ENCODE measurements around the gene FCN3. TPM values are rescaled to one million over a fixed set of nuclear protein-coding genes. Genes with fewer than 3 reads are reported as not detected.

Gene FCN3
- total and polyA plus RNA-seq, 2 of the 4 experiments (the other 2 are of a cell fraction): not detected

DNA sequence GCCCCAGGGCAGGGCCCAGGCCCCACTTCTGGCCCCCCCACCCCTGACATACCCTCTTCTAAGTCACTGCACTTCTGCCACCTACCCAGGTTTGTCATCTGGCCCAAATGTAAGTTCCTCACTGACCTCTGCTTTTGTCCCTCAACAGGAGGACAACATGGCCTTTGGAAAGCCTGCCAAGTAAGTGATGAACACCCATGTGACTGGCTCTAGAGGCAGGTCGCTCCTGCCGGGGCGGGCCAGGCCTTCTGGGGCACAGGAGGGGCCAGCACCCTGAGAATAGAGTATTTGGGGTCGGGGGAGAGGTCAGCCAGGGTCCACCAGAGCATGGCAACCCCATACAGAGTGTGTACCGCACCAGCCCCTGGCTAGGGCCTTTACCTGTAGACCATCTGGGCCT is 42.7 kb downstream of the FCN3 start:
- H3K4ac ChIP-seq (ENCODE audit: low read depth, low read length): no peak overlapping the region
- H3K4me3 ChIP-seq (ENCODE audit: insufficient read depth, low read depth, low read length): no peak overlapping the region
- no peak overlapping the region for H3K27ac ChIP-seq (ENCODE audit: insufficient read depth, low read length)
- peak overlapping the region; percentile 15 for H2AK9ac ChIP-seq (replicated peaks; ENCODE audit: low read depth, low read length, poor library complexity)
- WGBS, 2 experiments (ENCODE audit: extremely low coverage in 2 of 2, insufficient read length in 1 of 2): no CpG with 5 or more reads among the region's 5 CpGs
- no peak overlapping the region for H2AFZ ChIP-seq (replicated peaks; ENCODE audit: low read length, poor library complexity)
- no peak overlapping the region for H2BK15ac ChIP-seq (ENCODE audit: low read depth, low read length)
- TF ChIP-seq FOS (IDR thresholded peaks at IDR 0.05; ENCODE audit: low read depth, low read length) (no peak), CHD1 (IDR thresholded peaks at IDR 0.05; ENCODE audit: low read depth, low read length) (no peak), NFE2L2 (IDR thresholded peaks at IDR 0.05; ENCODE audit: low read depth, low read length) (no peak)
- TF ChIP-seq, protein P1, sequence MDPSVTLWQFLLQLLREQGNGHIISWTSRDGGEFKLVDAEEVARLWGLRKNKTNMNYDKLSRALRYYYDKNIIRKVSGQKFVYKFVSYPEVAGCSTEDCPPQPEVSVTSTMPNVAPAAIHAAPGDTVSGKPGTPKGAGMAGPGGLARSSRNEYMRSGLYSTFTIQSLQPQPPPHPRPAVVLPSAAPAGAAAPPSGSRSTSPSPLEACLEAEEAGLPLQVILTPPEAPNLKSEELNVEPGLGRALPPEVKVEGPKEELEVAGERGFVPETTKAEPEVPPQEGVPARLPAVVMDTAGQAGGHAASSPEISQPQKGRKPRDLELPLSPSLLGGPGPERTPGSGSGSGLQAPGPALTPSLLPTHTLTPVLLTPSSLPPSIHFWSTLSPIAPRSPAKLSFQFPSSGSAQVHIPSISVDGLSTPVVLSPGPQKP (IDR thresholded peaks at IDR 0.05; ENCODE audit: borderline replicate concordance, low read depth, low read length): no peak
- dilution Hi-C loops (cut with HindIII; ENCODE audit: low sequenced_read_pairs, unreplicated experiment): no loop called here
- no TSS peak for BruUV-seq (replicated peaks)
- H2BK5ac ChIP-seq (ENCODE audit: low read depth, low read length, poor library complexity, severe bottlenecking): no peak overlapping the region
- no peak overlapping the region for H3K56ac ChIP-seq (ENCODE audit: extremely low read depth, insufficient read depth, low read length)
- no peak overlapping the region for H3K4me2 ChIP-seq (ENCODE audit: low read depth, low read length)
- peaks cover 12 to 47% of the 10 kb centered on the region in 2 experiments for H3K79me1 ChIP-seq (ENCODE audit: low read depth in 1 of 2, low read length in 2 of 2)
- H2AK5ac ChIP-seq (ENCODE audit: low read depth, low read length): no peak overlapping the region
- H3K36me3 ChIP-seq (ENCODE audit: control insufficient read depth, insufficient read depth, low read length): peaks cover 55% of the 10 kb centered on the region
- intact Hi-C loops (cut with micrococcal nuclease): no loop called here
- no peak overlapping the region for H2BK120ac ChIP-seq (ENCODE audit: low read depth, low read length)
- H4K5ac ChIP-seq (ENCODE audit: low read depth, low read length): no peak overlapping the region
- 0 out of 2 replicates have a peak, but pooled peaks cover under 1% of the 10 kb centered on the region for H3K4me1 ChIP-seq (ENCODE audit: control insufficient read depth, insufficient read depth, low read length)
- no peak for ATAC-seq (ENCODE audit: low read depth)
- H4K91ac ChIP-seq (ENCODE audit: insufficient read depth, low read depth, low read length): no peak overlapping the region
- in situ Hi-C loops (cut with MboI; ENCODE audit: low sequenced_read_pairs): no loop called here
- DNase-seq: no peak
- no peak overlapping the region for H4K8ac ChIP-seq (ENCODE audit: low read depth in 2 of 2, low read length in 2 of 2)
- H3K9me3 ChIP-seq (ENCODE audit: control insufficient read depth, insufficient read depth, low read length): no peaks in the 10 kb centered on the region
- no peak overlapping the region for H2BK20ac ChIP-seq (ENCODE audit: low read depth, low read length)
- H4K20me1 ChIP-seq (ENCODE audit: insufficient read depth, low read length): peaks cover 40% of the 10 kb centered on the region
- H3K14ac ChIP-seq (replicated peaks; ENCODE audit: low read depth, low read length): no peak overlapping the region
- no peak overlapping the region for H3K18ac ChIP-seq (ENCODE audit: low read depth, low read length)
- POLR2A ChIA-PET (ENCODE audit: unreplicated experiment): no interaction called here
- no peak overlapping the region for H3K23ac ChIP-seq (ENCODE audit: low read depth, low read length)
- CTCF ChIA-PET: interaction anchor here (0.7 to 1.6 kb wide), 4 partner anchors 27 to 275 kb away, joined by 3 to 6 read pairs (median 4); partner anchors contain the start of gene MAP3K6
- H3K9ac ChIP-seq (ENCODE audit: low read depth, low read length): no peak overlapping the region
- H3K9me1 ChIP-seq (ENCODE audit: insufficient read depth, low read length): peaks cover 2% of the 10 kb centered on the region; the same call in 1 of the 2 replicates
- H3K27me3 ChIP-seq (ENCODE audit: control insufficient read depth, insufficient read depth, low read length): no peaks in the 10 kb centered on the region
